OCI-M1 (cell line): Measurements from ENCODE around the gene PAIP2.
"Not testable (repeated sequence)": the region's sequence is repeated elsewhere in the genome, so short reads cannot be mapped to it uniquely, and the experiment has no call there.

Experiments used
- DNase-seq: peaks from one replicate; lab custom pipeline; 2025; lab: John Stamatoyannopoulos, UW

PAIP2 gene

GRCh38 chr5:139315056-139315615 lies 26.5 kb upstream of the PAIP2 start:
- no peak for DNase-seq

- DNase-seq, result no peak
Measured at GRCh38 chr5:139335811-139336210, 5.8 kb upstream of the PAIP2 start.

GRCh38 chr5:139340051-139340450 lies 1.6 kb upstream of the PAIP2 start:
- DNase-seq, result no peak

DNA sequence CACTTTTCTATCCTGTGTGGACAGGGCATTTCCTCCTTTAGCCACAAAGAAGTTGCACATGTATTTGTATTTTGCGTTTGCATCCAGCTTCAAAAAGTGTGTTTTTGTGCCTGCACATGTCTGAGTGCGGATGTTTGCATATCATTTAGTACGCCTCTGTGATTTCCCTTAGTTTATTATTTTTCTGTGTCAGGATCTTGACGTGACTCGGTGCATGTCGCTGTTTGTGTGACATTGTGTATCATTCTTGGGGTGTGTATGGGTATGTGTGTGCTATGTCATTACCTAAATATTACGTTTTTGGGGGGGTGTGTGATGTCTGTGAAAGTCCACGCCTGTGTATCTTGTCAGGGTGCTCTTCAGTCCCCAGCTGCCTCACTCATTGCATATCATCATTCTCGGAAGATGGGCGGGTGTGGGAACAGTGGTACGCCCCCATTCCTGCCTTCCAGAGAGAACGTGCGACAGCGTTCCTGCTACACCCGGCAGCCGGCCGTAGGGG lies 416 bp upstream of the PAIP2 start:
- DNase-seq, result no peak

DNA sequence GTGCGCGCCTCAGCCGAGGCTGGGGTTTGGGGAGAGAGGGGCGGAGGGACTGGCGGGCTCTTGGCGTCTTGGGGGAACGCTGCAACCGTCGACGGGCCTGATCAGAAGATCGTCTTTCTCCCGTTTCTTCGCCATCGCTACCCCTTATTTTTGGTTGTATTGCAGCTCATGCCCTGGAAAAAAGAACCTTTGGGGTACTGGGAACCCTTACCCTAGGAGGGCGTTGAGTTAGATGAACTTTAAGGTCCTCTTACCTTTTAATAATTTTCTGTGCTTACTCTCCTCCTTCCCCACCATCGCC lies 719 bp downstream of the PAIP2 start:
- no peak for DNase-seq

- DNase-seq, result no peak
Measured at GRCh38 chr5:139343476-139343875, 1.8 kb downstream of the PAIP2 start.

DNA sequence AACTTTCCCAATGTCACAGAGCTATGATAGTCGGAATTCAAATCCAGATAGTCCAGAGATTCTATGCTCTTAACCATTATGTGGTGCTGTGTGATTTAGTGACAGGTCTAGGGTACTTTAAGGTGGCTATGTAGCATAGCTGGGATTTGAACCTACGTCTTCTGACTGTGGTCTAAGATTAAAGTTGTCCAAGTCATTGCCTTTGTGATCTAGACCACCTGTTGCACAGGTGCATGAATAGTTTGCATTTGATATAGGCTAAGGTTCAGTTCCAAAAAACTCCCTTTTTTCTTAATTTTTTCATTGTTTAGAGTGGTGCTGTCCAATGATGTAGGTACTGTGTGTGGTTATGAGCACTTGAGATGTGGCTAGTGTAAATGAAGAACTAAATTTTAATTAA lies 2.5 kb downstream of the PAIP2 start:
- DNase-seq, result no peak

- DNase-seq, result not testable (repeated sequence)
Measured at GRCh38 chr5:139345442-139345841, 3.8 kb downstream of the PAIP2 start.

DNA sequence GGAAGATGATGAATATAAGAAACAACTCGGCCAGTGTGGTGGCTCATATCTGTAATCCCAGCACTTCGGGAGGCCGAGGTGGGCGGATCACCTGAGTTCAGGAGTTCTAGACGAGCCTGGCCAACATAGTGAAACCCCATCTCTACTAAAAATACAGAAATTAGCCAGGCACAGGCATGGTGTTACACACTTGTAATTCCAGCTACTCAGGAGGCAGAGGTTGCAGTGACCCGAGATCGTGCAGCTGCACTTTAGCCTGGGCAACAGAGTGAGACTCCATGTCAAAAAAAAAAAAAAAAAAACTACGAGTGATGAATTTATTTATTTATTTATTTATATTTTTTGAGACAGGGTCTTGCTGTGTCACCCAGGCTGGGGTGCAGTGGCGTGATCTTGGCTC lies 6.2 kb downstream of the PAIP2 start:
- not testable (repeated sequence) for DNase-seq

GRCh38 chr5:139354186-139354585 lies 12.5 kb downstream of the PAIP2 start:
- DNase-seq, result no peak

DNA sequence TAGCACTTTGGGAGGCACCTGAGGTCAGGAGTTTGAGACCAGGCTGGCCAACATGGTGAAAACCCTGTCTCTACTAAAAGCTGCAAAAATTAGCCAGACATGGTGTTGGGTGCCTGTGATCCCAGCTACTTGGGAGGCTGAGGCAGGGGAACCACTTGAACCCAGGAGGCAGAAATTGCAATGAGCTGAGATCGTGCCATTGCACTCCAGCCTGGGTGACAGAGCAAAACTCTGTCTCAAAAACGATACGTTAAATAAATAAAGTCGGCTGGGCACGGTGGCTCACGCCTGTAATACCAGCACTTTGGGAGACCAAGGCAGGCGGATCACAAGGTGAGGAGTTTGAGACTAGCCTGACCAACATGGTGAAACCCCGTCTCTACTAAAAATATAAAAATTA lies 14.2 kb downstream of the PAIP2 start:
- DNase-seq, result not testable (repeated sequence)

DNA sequence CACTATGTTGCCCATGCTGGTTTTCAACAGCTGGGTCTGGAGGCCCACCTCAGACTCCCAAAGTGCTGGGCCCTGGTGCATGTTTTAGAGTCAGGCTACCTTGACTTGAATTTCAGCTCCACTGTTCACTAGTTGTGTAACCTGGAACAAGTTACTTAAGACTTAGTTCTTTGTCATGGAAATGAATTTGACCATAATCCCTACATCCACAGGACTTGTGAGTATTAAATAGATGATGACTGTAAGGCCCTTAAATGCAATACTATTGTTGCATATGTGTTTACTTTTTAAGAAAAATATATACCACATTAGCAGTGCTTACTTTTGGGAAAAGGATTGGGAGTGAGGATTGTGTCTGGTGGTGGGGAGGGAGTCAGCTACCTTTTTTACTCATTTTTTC lies 16.4 kb downstream of the PAIP2 start:
- no peak for DNase-seq

- no peak for DNase-seq
Measured at GRCh38 chr5:139360384-139360783, 18.7 kb downstream of the PAIP2 start.

DNA sequence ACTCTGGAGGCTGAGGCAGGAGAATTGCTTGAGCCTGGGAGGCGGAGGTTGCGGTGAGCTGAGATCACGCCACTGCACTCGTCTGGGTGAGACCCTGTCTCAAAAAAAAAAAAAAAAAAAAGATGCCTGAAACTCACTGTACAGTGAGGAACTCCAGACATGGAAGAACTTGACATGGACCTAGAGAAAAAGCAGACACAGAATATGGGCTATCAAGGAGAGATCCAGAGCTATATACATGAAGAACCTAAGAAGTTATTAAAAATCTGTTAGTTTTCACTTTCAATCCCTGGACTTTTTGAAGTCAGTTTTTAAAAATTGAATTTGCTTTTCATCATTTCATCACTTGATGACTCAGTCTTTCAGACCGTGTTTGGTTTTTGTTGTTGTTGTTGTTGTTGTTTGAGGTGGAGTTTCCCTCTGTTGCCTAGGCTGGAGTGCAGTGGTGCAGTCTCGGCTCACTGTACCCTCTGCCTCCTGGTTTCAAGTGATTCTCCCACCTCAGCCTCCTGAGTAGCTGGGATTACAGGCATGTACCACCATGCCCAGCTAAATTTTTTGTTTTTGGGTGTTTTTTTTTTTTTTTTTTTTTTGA lies 20.3 kb downstream of the PAIP2 start:
- DNase-seq, result no peak

DNA sequence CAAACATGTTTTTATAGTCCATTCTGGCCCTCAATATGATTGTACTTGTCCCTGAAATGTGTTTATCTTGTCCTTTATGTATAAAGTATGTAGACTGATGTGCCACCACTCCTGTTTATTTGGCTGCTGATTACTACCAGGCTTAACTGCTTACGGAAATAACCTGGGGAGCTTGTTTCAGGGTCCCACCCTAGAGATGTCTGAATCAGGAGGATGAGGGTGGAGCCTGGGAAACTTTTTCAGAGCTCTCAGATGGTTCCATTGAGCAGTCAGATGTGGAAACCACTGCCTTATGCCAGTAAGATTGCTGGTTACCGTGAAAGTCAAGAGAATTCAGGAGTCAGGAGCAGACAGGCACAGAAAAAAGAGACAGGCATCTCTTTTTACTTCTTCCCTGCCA lies 22.3 kb downstream of the PAIP2 start:
- DNase-seq, result no peak

- no peak for DNase-seq
Measured at GRCh38 chr5:139364466-139364865, 22.8 kb downstream of the PAIP2 start.

DNA sequence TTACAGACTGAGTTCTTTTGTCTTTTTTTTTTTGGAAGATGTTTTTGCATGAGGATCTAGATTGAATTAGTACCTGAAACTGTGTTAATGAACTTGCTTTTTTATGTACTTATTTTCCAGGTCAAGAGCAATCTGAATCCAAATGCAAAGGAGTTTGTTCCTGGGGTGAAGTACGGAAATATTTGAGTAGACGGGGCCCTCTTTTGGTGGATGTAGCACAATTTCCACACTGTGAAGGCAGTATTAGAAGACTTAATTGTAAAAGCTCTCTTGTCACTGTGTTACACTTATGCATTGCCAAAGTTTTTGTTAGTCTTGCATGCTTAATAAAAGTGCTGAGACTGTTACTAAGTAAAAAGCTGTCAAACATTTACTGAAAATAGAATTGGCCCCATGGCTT lies 27.0 kb downstream of the PAIP2 start:
- DNase-seq, result peak; percentile 9

DNA sequence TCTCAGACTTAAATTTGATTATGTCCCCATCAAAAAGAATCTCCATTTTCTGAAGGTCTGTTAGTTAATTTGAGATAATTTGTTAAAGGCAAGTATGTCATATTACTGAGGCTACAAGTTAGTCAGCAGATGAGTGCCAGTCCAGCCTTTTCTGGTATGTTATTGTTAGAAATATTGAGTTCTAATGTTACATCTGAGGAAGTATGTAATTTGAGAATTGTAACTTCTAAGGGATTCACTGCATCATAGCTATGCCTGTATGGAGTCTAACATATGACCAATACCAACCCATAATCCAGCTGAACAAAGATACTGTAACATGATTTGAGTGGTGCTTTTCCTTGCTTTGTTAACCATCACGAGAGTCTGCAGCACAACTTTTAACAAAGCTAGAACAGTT lies 27.5 kb downstream of the PAIP2 start:
- DNase-seq, result no peak

DNA sequence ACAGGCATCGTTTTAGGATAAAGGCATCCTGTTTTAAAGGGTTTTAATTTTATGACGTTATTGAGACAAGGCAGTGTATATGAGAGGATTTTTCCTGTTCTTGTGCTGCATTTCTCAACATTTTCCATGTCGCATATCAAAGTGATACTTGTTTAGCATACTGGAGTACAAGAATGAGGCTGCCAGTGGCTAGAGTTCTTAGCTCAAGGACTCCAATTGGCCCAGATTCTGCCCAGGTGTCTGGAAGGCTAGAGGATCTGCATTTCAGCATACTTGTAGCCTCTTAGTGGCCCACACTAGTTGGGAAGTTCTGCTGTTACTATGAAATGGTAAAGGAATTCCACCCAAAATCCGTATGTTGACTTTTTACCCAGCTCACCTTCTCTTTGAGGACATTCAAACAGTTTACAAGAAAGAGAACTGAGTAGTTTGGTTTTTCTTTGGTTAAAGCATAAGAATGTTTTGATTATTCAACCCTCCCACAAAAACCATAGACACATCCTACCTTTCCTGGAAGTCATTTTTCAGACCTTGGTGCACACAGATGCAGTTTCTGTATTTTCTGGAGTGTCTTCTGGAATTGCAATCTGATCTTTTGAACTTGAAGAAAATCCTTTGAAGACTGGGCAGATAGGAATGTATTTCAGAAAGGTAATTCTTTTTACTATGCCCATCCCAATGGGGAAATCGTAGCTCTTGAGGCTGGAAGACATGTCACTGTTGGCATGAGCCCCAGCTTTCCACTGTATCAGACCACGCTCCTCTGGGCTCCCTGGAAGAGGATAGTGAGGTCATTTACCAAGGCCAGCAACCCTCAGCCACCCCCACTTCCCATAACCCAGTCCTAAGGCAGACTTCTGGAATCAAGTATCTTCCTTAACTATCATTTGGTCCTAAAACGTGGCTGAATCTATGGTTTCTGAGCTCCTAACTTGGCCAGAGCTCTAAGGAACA lies 30.1 kb downstream of the PAIP2 start:
- no peak for DNase-seq

DNA sequence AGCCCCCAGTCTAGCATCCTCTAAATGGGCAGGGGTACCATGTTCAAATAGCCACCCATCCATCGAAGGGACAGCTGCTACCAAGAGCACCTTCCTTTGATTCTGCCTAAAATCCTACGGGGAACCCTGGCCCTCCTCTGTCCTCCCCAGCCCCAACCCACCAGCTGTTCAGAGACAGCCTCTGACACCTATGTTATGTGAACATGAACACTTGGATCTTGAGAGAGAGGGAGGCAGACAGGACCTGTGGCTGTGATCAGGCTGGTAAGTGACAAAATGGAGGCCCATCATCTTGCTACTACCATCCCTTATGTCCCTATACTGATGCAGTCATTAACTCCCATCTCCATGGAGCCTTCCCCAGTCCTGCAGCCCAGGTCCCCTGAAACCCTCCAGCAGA lies 33.3 kb downstream of the PAIP2 start:
- DNase-seq, result no peak

DNA sequence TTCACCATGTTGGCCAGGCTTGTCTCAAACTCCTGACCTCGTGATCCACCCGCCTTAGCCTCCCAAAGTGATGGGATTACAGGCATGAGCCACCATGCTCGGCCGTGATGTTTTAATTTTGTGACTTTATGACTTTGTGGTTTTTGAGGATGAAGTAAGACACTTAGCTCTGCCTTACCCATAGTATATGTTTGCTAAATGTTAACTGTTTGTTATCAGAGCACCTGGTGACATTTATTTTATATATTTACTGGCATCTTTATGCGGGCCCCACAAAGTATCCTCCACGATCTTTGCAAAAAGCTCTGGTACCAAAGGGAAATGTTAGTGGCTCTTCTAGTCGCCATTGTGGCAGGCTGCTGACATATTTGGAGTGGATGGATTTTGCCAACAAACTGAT lies 34.7 kb downstream of the PAIP2 start:
- no peak for DNase-seq

GRCh38 chr5:139377226-139377625 lies 35.6 kb downstream of the PAIP2 start:
- no peak for DNase-seq

DNA sequence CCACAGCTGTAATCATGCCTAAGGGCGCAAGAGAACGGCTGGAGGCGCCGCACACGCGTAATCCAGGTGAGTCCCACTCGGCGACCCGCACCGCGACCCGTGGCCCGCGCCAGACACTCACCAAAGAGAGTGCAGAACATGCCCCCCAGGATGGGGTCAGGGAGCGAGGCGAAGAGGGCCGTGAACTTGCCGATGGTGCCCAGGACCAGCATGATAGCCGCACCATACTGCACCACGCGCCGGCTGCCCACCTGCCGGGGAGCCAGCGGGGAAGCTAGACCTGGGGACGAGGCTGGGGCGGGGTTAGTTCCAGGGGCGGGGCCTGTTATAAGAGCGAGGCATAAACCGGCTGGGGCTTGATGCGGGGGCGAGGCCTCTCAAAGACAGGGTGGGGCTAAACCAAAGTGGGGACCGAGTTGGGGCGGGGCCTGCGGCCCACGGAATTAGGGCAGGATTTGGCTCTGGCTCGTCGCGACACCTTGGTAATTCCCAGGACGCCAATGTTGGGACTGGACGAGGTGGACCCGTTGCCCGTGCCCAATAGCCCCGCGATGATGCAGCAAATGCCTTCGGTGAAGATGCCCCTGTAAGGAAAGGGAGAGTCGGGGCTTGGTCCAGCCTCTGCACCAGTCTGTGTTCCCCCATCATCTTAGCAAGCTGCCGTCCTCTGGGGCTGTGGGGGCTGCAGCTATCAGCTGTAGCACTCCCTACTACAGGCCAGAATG lies 36.6 kb downstream of the PAIP2 start:
- DNase-seq, result no peak
